Measurements from ENCODE around the gene KMT2E. TPM values are rescaled to one million over a fixed set of nuclear protein-coding genes. Genes with fewer than 3 reads are reported as not detected.

KMT2E gene
- total RNA-seq, 2 donors from 2014 or later, result 83.7 to 102 TPM

- peak; percentile 60 for DNase-seq (ENCODE audit: low spot score)
- H3K4me3 ChIP-seq, result peak overlapping the region; percentile 87 to 95
- intact Hi-C loops (cut with DNase I), result loop anchor here (10.0 kb wide), 1 partner anchor 90 kb away; no protein-coding TSS in a partner anchor
- no peaks in the 10 kb centered on the region for H3K27me3 ChIP-seq (replicated peaks; ENCODE audit: insufficient read depth)
- WGBS, result under 1% methylated on average over 22 of the region's 22 CpGs
- peak overlapping the region; percentile 97 to 100 for H3K27ac ChIP-seq
- TF ChIP-seq POLR2A (IDR thresholded peaks at IDR 0.05), result peak; percentile 83
- TF ChIP-seq POLR2AphosphoS5 (IDR thresholded peaks at IDR 0.05), result peak; percentile 62
- TF ChIP-seq CTCF (IDR thresholded peaks at IDR 0.05), result no peak
- H3K9me3 ChIP-seq, result no peaks in the 10 kb centered on the region
- no peaks in the 10 kb centered on the region for H3K36me3 ChIP-seq
- H3K4me1 ChIP-seq (replicated peaks), result no peaks in the 10 kb centered on the region
Observed at GRCh38 chr7:105014693-105015389, 836 bp downstream of the KMT2E start.

GRCh38 chr7:105015390-105015965, 1.5 kb downstream of the KMT2E start:
- WGBS, result 2% methylated on average over 10 of the region's 10 CpGs
- H3K36me3 ChIP-seq, result no peaks in the 10 kb centered on the region
- H3K27ac ChIP-seq, result peak overlapping the region; percentile 97 to 100
- intact Hi-C loops (cut with DNase I), result loop anchor here (10.0 kb wide), 1 partner anchor 89 kb away; no protein-coding TSS in a partner anchor
- peak; percentile 61 for DNase-seq (ENCODE audit: low spot score)
- H3K4me1 ChIP-seq (replicated peaks), result no peaks in the 10 kb centered on the region
- H3K27me3 ChIP-seq (replicated peaks; ENCODE audit: insufficient read depth), result no peaks in the 10 kb centered on the region
- TF ChIP-seq POLR2A (IDR thresholded peaks at IDR 0.05) (no peak), POLR2AphosphoS5 (IDR thresholded peaks at IDR 0.05) (no peak), CTCF (IDR thresholded peaks at IDR 0.05) (no peak)
- no peaks in the 10 kb centered on the region for H3K9me3 ChIP-seq
- H3K4me3 ChIP-seq, result peak overlapping the region; percentile 87 to 95

GRCh38 chr7:105016068-105016708, 2.2 kb downstream of the KMT2E start:
- no peaks in the 10 kb centered on the region for H3K36me3 ChIP-seq
- 5% methylated on average over 3 of the region's 3 CpGs for WGBS
- H3K4me3 ChIP-seq, result peak overlapping the region; percentile 87 to 95
- H3K9me3 ChIP-seq, result no peaks in the 10 kb centered on the region
- no peaks in the 10 kb centered on the region for H3K27me3 ChIP-seq (replicated peaks; ENCODE audit: insufficient read depth)
- peak overlapping the region; percentile 97 to 100 for H3K27ac ChIP-seq
- no peak for DNase-seq (ENCODE audit: low spot score)
- intact Hi-C loops (cut with DNase I), result loop anchor here (10.0 kb wide), 1 partner anchor 89 kb away; no protein-coding TSS in a partner anchor
- TF ChIP-seq POLR2A (IDR thresholded peaks at IDR 0.05) (no peak), CTCF (IDR thresholded peaks at IDR 0.05) (no peak), POLR2AphosphoS5 (IDR thresholded peaks at IDR 0.05) (no peak)
- no peaks in the 10 kb centered on the region for H3K4me1 ChIP-seq (replicated peaks)

- WGBS, result 15% methylated on average over 5 of the region's 5 CpGs
Observed at GRCh38 chr7:105016709-105017656, 3.0 kb downstream of the KMT2E start.

More at GRCh38 chr7:105016709-105017656, 3.0 kb downstream of the KMT2E start:
- H3K27me3 ChIP-seq (replicated peaks; ENCODE audit: insufficient read depth), result no peaks in the 10 kb centered on the region
- no peaks in the 10 kb centered on the region for H3K36me3 ChIP-seq
- H3K27ac ChIP-seq, result peak overlapping the region; percentile 97 to 100
- intact Hi-C loops (cut with DNase I), result loop anchor here (10.0 kb wide), 1 partner anchor 88 kb away; no protein-coding TSS in a partner anchor
- no peak for DNase-seq (ENCODE audit: low spot score)
- H3K9me3 ChIP-seq, result no peaks in the 10 kb centered on the region
- no peaks in the 10 kb centered on the region for H3K4me1 ChIP-seq (replicated peaks)
- H3K4me3 ChIP-seq, result peak overlapping the region; percentile 87 to 95
- TF ChIP-seq POLR2A (IDR thresholded peaks at IDR 0.05) (no peak), POLR2AphosphoS5 (IDR thresholded peaks at IDR 0.05) (no peak), CTCF (IDR thresholded peaks at IDR 0.05) (no peak)

Data from prostate gland (tissue), 2 donors.